Kidney epithelial cell (primary cell): ENCODE measurements around the gene APLN. TPM values are rescaled to one million over a fixed set of nuclear protein-coding genes. Genes with fewer than 3 reads are reported as not detected.
A peak's percentile ranks its signal among the peaks of the same experiment; 100 is the strongest.

Source experiments
- DNase-seq: peaks from one replicate; pipeline ENCODE4 v3.0.0-alpha.2; 2010; ENCODE audit warnings: low read depth
- H3K27me3 ChIP-seq: 2 replicates; pipeline ENCODE4 v1.6.0; 2011; ENCODE audit warnings: low read length; ENCODE audit not compliant: control insufficient read depth, insufficient read depth
- H3K36me3 ChIP-seq: 2 replicates; pipeline ENCODE4 v1.5.1; 2011; ENCODE audit warnings: low read length; ENCODE audit not compliant: control insufficient read depth, insufficient read depth
- H3K4me3 ChIP-seq: 2 replicates; pipeline ENCODE4 v1.5.1; 2011; ENCODE audit warnings: low read depth, mild to moderate bottlenecking, control low read depth, low read length
- CTCF ChIP-seq: IDR thresholded peaks from 2 replicates; pipeline ENCODE4 v1.5.1; 2011; ENCODE audit warnings: mild to moderate bottlenecking, moderate library complexity, low read length, control low read depth, inconsistent platforms; ENCODE audit not compliant: insufficient read depth, poor library complexity, severe bottlenecking
- total RNA-seq: library from RNA; depleted of rRNA; stranded (reverse); fragments of >200 nt; gene quantifications from 2 replicates; pipeline ENCODE4 v1.2.3, GENCODE V29; 2015

APLN gene
- total RNA-seq, 1 donor from 2014 or later, result 0.17 TPM

DNA sequence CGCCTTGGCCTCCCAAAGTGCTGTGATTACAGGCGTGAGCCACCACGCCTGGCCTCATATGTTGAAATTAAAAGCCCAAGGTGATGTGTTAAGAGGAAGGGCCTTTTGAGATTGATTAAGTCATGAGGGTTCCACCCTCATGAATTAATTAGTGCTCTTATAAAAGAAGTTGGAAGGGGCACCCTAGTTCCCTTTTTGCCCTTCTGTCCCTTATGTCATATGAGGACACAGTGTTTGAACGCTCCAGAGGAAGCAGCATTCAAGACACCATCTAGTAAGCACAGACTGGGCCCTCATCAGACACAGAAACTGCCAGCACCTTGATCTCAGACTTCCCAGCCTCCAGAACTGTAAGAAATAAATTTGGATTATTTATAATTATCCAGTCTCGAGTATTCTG, 5.1 kb upstream of the APLN start:
- H3K27me3 ChIP-seq, result peaks cover 3% of the 10 kb centered on the region
- no peak for DNase-seq
- TF ChIP-seq CTCF, result no peak

GRCh38 chrX:129659141-129659540, 4.4 kb upstream of the APLN start:
- peaks cover 3% of the 10 kb centered on the region for H3K27me3 ChIP-seq
- DNase-seq, result no peak
- no peak for TF ChIP-seq CTCF

More for the DNA sequence above, 5.1 kb upstream of the APLN start:
- no peaks in the 10 kb centered on the region for H3K36me3 ChIP-seq
- no peak overlapping the region for H3K4me3 ChIP-seq

GRCh38 chrX:129658429-129658828, 3.7 kb upstream of the APLN start:
- Histone ChIP-seq H3K4me3 (no peak overlapping the region), H3K36me3 (no peaks in the 10 kb centered on the region), H3K27me3 (peaks cover 6% of the 10 kb centered on the region)
- DNase-seq, result no peak
- no peak for TF ChIP-seq CTCF

More at GRCh38 chrX:129659141-129659540, 4.4 kb upstream of the APLN start:
- H3K36me3 ChIP-seq, result no peaks in the 10 kb centered on the region
- no peak overlapping the region for H3K4me3 ChIP-seq

DNA sequence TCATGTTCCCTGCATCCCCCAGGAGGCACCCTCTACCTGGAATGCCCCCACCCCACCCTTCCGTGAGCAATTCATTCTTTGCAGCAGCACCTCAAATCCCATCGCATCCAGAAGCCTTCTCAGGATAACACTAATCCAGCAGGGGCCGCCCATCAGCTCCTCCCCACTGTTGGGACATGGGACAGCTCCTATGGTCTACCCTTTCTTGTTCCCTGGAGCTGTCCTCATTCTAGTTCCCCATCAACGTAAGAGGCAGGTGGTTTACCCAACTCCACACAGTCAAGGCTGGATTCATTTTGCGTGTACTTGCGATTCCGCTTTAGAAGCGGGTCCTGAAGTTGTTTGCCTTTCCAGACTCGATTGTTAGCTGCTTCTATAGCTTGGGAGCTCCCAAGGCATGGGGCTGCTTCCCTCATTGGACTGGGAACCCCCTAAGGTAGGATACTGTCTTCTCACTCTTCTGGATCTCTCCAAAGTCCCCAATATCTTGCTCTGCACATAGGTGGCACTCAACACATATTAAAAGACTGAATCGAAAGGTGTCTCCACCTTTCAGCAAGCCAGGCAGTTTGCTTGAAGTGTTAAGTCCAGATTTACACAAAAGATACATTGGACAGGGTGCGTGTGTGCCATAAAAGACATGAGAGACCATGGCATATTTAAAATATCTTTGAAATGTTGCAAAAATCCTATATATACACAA, 942 bp upstream of the APLN start:
- no peak overlapping the region for H3K4me3 ChIP-seq
- no peaks in the 10 kb centered on the region for H3K36me3 ChIP-seq
- DNase-seq, result no peak
- no peak for TF ChIP-seq CTCF
- H3K27me3 ChIP-seq, result peaks cover 15% of the 10 kb centered on the region

- no peak for DNase-seq
- H3K36me3 ChIP-seq, result no peaks in the 10 kb centered on the region
- peak overlapping the region; percentile 17 for H3K4me3 ChIP-seq
- H3K27me3 ChIP-seq, result peaks cover 18% of the 10 kb centered on the region
- no peak for TF ChIP-seq CTCF
Measured at GRCh38 chrX:129653971-129654651, 645 bp downstream of the APLN start.
